Tibial nerve (tissue), 4 donors: ENCODE results near the gene IL17RE. TPM values are rescaled to one million over a fixed set of nuclear protein-coding genes. Genes with fewer than 3 reads are reported as not detected.

Experiments
- DNase-seq, 2 donors: peaks; one replicate each; pipeline ENCODE4 v3.0.0-alpha.2; 2019; ENCODE audit warnings: low spot score in 2 of 2
- H3K27ac ChIP-seq, 4 donors: fragments of 200-600 bp; sonication (generic) in 3 of 4; one replicate each; pipeline ENCODE4 v1.5.1; 2017 to 2019; ENCODE audit warnings: mild to moderate bottlenecking in 1 of 4
- H3K27me3 ChIP-seq, 2 donors: fragments of 200-600 bp; sonication (generic) in 1 of 2; one replicate each; pipeline versions ENCODE4 v1.5.1 to v1.6.0; 2017 to 2019
- H3K36me3 ChIP-seq, 3 donors: fragments of 200-600 bp; sonication (generic); one replicate each; pipeline ENCODE4 v1.5.1; 2018 to 2019
- H3K4me1 ChIP-seq, 4 donors: fragments of 200-600 bp; sonication (generic) in 3 of 4; one replicate each; pipeline ENCODE4 v1.5.1; 2017 to 2019
- H3K4me3 ChIP-seq, 4 donors: fragments of 200-600 bp; sonication (generic) in 3 of 4; one replicate each; pipeline ENCODE4 v1.5.1; 2017 to 2019; ENCODE audit warnings: mild to moderate bottlenecking in 1 of 4, moderate library complexity in 1 of 4
- H3K9me3 ChIP-seq, 4 donors: fragments of 200-600 bp; sonication (generic) in 3 of 4; one replicate each; pipeline ENCODE4 v1.5.1; 2017 to 2019
- CTCF ChIP-seq, 5 experiments: fragments of 200-600 bp in 3 of 5; fragments of 450-650 bp in 2 of 5; sonication (generic) in 3 of 5; IDR thresholded peaks; one replicate each; pipeline ENCODE4 v1.5.1; 2016 to 2019; ENCODE audit warnings: antibody characterized with exemption in 5 of 5, mild to moderate bottlenecking in 3 of 5, moderate library complexity in 2 of 5
- EP300 ChIP-seq, 2 donors: sonication (generic); formaldehyde crosslinking; IDR thresholded peaks; one replicate each; pipeline ENCODE4 v1.6.1; 2017; ENCODE audit warnings: antibody characterized with exemption in 2 of 2, mild to moderate bottlenecking in 1 of 2
- POLR2A ChIP-seq, 2 donors: fragments of 450-650 bp; IDR thresholded peaks; one replicate each; pipeline ENCODE4 v1.6.1; 2017; ENCODE audit warnings: antibody characterized with exemption in 2 of 2, mild to moderate bottlenecking in 2 of 2, moderate library complexity in 2 of 2
- WGBS, 2 donors: methylation state at CpG; one replicate each; pipeline ENCODE4 v1.1.5; 2018; 5-methylcytosine and 5-hydroxymethylcytosine counted together
- total RNA-seq, 4 donors: library from RNA; depleted of rRNA; stranded (reverse); fragments of >200 nt; gene quantifications; one replicate each; pipeline ENCODE4 v1.1.0, GENCODE V29; 2016

Gene IL17RE
- total RNA-seq, 4 donors from 2014 or later: 0.59 to 10.1 (median 5.6) TPM

- Histone ChIP-seq H3K27ac (peak overlapping the region; percentile 90 to 98 (median 98)), H3K36me3 (peaks cover 0 to 55% (median 0%) of the 10 kb centered on the region in 3 donors), H3K4me1 (peaks cover 5 to 39% (median 18%) of the 10 kb centered on the region in 4 donors), H3K4me3 (peak overlapping the region; percentile 68 to 88 (median 81)), H3K27me3 (no peaks in the 10 kb centered on the region), H3K9me3 (no peaks in the 10 kb centered on the region)
- DNase-seq: peak; percentile 55 to 59
- peak; percentile 63 to 94 (median 81) for TF ChIP-seq CTCF (IDR thresholded peaks at IDR 0.05)
- no peak for TF ChIP-seq POLR2A (IDR thresholded peaks at IDR 0.05)
- no peak for TF ChIP-seq EP300 (IDR thresholded peaks at IDR 0.05)
- WGBS, 2 donors: 0 to 1% methylated on average over 22 to 31 of the region's 77 CpGs
These were observed 30.4 kb downstream of the IL17RE start for GRCh38 chr3:9932843-9933560.

GRCh38 chr3:9933561-9934234 is 31.1 kb downstream of the IL17RE start, which contains the start of gene CRELD1:
Gene CRELD1, plus strand, starts transcription at chr3:9933834. Its CDS starts 605 bp downstream, at chr3:9934439.
- H3K27ac ChIP-seq: peak within 1 kb of the TSS; percentile 90 to 98 (median 98)
- H3K9me3 ChIP-seq: no peaks in the 10 kb centered on the region
- no peaks in the 10 kb centered on the region for H3K27me3 ChIP-seq
- TF ChIP-seq EP300 (IDR thresholded peaks at IDR 0.05) (peak; percentile 74 to 92), CTCF (IDR thresholded peaks at IDR 0.05) (no peak), POLR2A (IDR thresholded peaks at IDR 0.05) (peak; percentile 75 to 95)
- H3K4me1 ChIP-seq: peaks cover 5 to 39% (median 18%) of the 10 kb centered on the region in 4 donors
- 1% methylated on average over 30 to 36 of the region's 50 CpGs for WGBS, 2 donors
- DNase-seq: peak; percentile 88 to 93
- peak within 1 kb of the TSS; percentile 68 to 88 (median 81) for H3K4me3 ChIP-seq
- peaks cover 0 to 55% (median 0%) of the 10 kb centered on the region in 3 donors for H3K36me3 ChIP-seq

GRCh38 chr3:9934235-9934621 is 31.6 kb downstream of the IL17RE start:
- Histone ChIP-seq H3K36me3 (peaks cover 0 to 50% (median 0%) of the 10 kb centered on the region in 3 donors), H3K27ac (peak overlapping the region; percentile 90 to 98 (median 98)), H3K9me3 (no peaks in the 10 kb centered on the region), H3K4me3 (peak overlapping the region; percentile 68 to 88 (median 81)), H3K27me3 (no peaks in the 10 kb centered on the region), H3K4me1 (peaks cover 5 to 39% (median 18%) of the 10 kb centered on the region in 4 donors)
- 12 to 18% methylated on average over 11 of the region's 11 CpGs for WGBS, 2 donors
- DNase-seq: no peak
- TF ChIP-seq POLR2A (IDR thresholded peaks at IDR 0.05): no peak
- no peak for TF ChIP-seq EP300 (IDR thresholded peaks at IDR 0.05)
- TF ChIP-seq CTCF (IDR thresholded peaks at IDR 0.05): no peak

GRCh38 chr3:9934993-9935392 is 32.3 kb downstream of the IL17RE start:
- no peak for DNase-seq
- Histone ChIP-seq H3K36me3 (peaks cover 0 to 42% (median 0%) of the 10 kb centered on the region in 3 donors), H3K9me3 (no peaks in the 10 kb centered on the region), H3K4me3 (peak overlapping the region in 1 of 4 donors; percentile 68), H3K27ac (peak overlapping the region in 1 of 4 donors; percentile 97), H3K27me3 (no peaks in the 10 kb centered on the region), H3K4me1 (peaks cover 5 to 39% (median 18%) of the 10 kb centered on the region in 4 donors)
- no peak for TF ChIP-seq CTCF (IDR thresholded peaks at IDR 0.05)
- TF ChIP-seq POLR2A (IDR thresholded peaks at IDR 0.05): no peak
- no peak for TF ChIP-seq EP300 (IDR thresholded peaks at IDR 0.05)
- WGBS, 2 donors: 63 to 75% methylated on average over 4 of the region's 4 CpGs
